ENCODE results near the gene RBM27.
"Not testable (repeated sequence)": the region's sequence is repeated elsewhere in the genome, so short reads cannot be mapped to it uniquely, and the experiment has no call there.

The RBM27 gene

GRCh38 chr5:146203011-146203871 is at the start of gene RBM27:
Gene RBM27, plus strand, starts transcription at chr5:146203605. Its CDS starts 161 bp downstream, at chr5:146203766.
- peak; percentile 98 for DNase-seq

- DNase-seq, result no peak
Observed at GRCh38 chr5:146158255-146158654, 45.1 kb upstream of the RBM27 start.

GRCh38 chr5:146164382-146164781 is 39.0 kb upstream of the RBM27 start:
- DNase-seq, result no peak

- no peak for DNase-seq
Observed at GRCh38 chr5:146165460-146165859, 37.9 kb upstream of the RBM27 start.

- no peak for DNase-seq
Observed at GRCh38 chr5:146165903-146166302, 37.5 kb upstream of the RBM27 start.

GRCh38 chr5:146169076-146169475 is 34.3 kb upstream of the RBM27 start:
- no peak for DNase-seq

GRCh38 chr5:146173049-146173448 is 30.4 kb upstream of the RBM27 start:
- DNase-seq, result not testable (repeated sequence)

GRCh38 chr5:146173597-146173996 is 29.8 kb upstream of the RBM27 start:
- DNase-seq, result no peak

GRCh38 chr5:146176805-146177204 is 26.6 kb upstream of the RBM27 start:
- no peak for DNase-seq

- no peak for DNase-seq
Observed at GRCh38 chr5:146179696-146180095, 23.7 kb upstream of the RBM27 start.

GRCh38 chr5:146183403-146183802 is 20.0 kb upstream of the RBM27 start:
- DNase-seq, result not testable (repeated sequence)

GRCh38 chr5:146185161-146185560 is 18.2 kb upstream of the RBM27 start:
- no peak for DNase-seq

GRCh38 chr5:146188358-146188757 is 15.0 kb upstream of the RBM27 start:
- no peak for DNase-seq

- DNase-seq, result no peak
Observed at GRCh38 chr5:146192571-146193043, 10.8 kb upstream of the RBM27 start.

GRCh38 chr5:146193285-146193684 is 10.1 kb upstream of the RBM27 start:
- DNase-seq, result no peak

GRCh38 chr5:146194997-146195396 is 8.4 kb upstream of the RBM27 start:
- DNase-seq, result not testable (repeated sequence)

GRCh38 chr5:146196459-146197048 is 6.9 kb upstream of the RBM27 start:
- DNase-seq, result no peak

GRCh38 chr5:146199176-146199815 is 4.1 kb upstream of the RBM27 start:
- DNase-seq, result no peak

- not testable (repeated sequence) for DNase-seq
Observed at GRCh38 chr5:146201795-146202194, 1.6 kb upstream of the RBM27 start.

GRCh38 chr5:146203872-146204192 is 427 bp downstream of the RBM27 start:
- no peak for DNase-seq

GRCh38 chr5:146205499-146206202 is 2.2 kb downstream of the RBM27 start:
- no peak for DNase-seq

GRCh38 chr5:146206257-146206656 is 2.9 kb downstream of the RBM27 start:
- no peak for DNase-seq

- no peak for DNase-seq
Observed at GRCh38 chr5:146208916-146209522, 5.6 kb downstream of the RBM27 start.
